DMS114 treated with DMSO at 0.1 percent for 48 hours (cell line): ENCODE data around the gene ZNF92.
"Not testable (repeated sequence)": the region's sequence is repeated elsewhere in the genome, so short reads cannot be mapped to it uniquely, and the experiment has no call there.

ENCODE experiments used
- DNase-seq: peaks from one replicate; lab custom pipeline; 2025; ENCODE audit not compliant: unreplicated experiment; lab: John Stamatoyannopoulos, UW

ZNF92 gene

GRCh38 chr7:65423286-65423685 is 49.6 kb downstream of the ZNF92 start:
- not testable (repeated sequence) for DNase-seq

GRCh38 chr7:65429642-65430343 is 56.1 kb downstream of the ZNF92 start:
- no peak for DNase-seq

- DNase-seq: no peak
Observed at GRCh38 chr7:65430344-65431186, 56.9 kb downstream of the ZNF92 start.

GRCh38 chr7:65434307-65434706 is 60.7 kb downstream of the ZNF92 start:
- DNase-seq: no peak

- no peak for DNase-seq
Observed at GRCh38 chr7:65436163-65436562, 62.5 kb downstream of the ZNF92 start.

GRCh38 chr7:65438598-65438997 is 64.9 kb downstream of the ZNF92 start:
- DNase-seq: no peak

GRCh38 chr7:65441010-65441409 is 67.4 kb downstream of the ZNF92 start:
- DNase-seq: no peak

GRCh38 chr7:65444205-65444842 is 70.7 kb downstream of the ZNF92 start:
- no peak for DNase-seq

- no peak for DNase-seq
Observed at GRCh38 chr7:65444899-65445823, 71.5 kb downstream of the ZNF92 start.

- DNase-seq: not testable (repeated sequence)
Observed at GRCh38 chr7:65447041-65447440, 73.4 kb downstream of the ZNF92 start.

- DNase-seq: no peak
Observed at GRCh38 chr7:65448816-65449504, 75.3 kb downstream of the ZNF92 start.

GRCh38 chr7:65449505-65449852 is 75.8 kb downstream of the ZNF92 start:
- no peak for DNase-seq
